DLD1 (cell line): ENCODE data around the gene RSU1.
"Not testable (repeated sequence)": the region's sequence is repeated elsewhere in the genome, so short reads cannot be mapped to it uniquely, and the experiment has no call there.

Experiments used
- in situ Hi-C: cut with HindIII; loops from 2 replicates; pipeline ENCODE4 v1.10.0; 2017; ENCODE audit warnings: low sequenced_read_pairs

The RSU1 gene

DNA sequence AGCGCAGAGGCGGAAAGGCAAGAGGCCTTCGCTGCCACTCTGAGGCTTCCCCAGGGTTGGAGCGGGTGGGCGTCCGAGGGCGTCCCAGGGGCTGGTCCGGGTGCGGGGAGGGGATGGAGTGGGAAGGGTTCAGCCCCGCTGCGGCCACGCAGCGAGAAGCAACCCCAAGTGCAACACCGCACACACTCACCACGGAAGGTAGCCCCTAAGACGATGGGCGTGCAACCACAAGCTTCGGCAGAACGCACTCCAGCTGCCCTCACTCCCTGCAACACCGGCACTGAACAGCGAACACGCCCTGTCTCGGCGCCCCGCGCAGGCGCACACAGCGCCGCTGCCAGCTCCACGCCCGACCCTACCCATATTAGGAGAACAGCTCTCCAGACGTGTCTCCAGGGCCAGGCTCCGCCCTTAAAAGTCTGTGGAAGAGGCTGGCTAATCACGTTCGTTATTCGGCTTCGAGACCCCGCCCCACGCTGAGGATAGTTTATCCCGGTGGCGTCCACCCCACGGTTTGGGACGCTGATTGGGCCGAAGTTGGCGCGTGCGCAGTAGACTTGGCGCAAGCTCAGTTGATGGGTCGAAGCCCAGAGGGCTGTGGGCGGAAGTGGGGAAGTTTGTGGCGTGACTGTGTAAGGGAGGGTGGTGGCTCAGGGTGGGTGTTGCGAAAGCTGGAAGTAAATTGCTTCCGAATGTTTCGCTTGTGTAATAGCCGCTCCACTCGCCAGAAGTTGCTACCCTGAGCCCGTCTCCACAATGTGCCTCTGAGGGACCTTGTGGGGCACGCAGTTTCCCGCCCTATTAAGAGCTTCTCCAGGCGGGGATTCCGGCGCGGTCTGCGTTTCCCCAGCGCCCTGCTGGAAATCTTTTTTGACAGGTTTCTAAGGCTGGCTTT is at the start of gene RSU1:
TSS of gene RSU1 (minus strand) at position 300 of the 895 bp plus-strand sequence. CDS start 343 bp downstream, outside the sequence.
- in situ Hi-C loops: no loop called here

DNA sequence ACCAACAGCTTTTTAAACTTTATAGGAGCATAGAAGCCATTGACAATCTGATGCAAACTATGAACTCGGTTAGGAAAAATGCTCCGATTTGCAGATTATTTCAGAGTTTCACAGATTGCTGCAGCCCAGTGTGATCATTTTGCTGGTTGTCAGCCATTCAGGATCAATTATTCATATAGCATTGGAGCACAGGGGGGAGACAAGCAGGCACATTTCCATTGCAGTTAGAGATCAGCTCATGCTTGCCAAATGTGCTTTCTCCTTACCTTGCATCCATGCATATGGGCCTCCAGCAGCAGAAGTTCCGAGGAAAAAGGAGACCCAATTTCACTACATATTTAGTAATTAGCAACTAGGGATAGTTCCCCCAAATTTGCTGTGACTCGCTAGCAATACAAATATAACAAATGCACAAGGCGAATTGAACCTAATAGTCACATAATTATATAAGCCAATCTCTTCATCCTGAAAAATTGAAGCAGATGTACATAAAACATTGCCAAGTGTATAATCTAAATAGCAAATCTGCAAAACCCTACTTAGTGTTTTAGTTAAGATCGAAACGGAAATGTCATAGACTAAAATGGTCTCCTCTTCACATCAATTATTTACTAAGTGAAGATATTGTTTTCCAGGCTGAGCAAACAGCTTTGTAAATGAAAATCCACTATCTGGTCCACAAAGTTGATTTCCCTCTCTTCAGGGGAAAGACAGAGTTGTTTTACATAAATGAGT is 49.5 kb upstream of the RSU1 start:
- in situ Hi-C loops: loop anchor here (25.0 kb wide), 1 partner anchor 421 kb away; no protein-coding TSS in a partner anchor

DNA sequence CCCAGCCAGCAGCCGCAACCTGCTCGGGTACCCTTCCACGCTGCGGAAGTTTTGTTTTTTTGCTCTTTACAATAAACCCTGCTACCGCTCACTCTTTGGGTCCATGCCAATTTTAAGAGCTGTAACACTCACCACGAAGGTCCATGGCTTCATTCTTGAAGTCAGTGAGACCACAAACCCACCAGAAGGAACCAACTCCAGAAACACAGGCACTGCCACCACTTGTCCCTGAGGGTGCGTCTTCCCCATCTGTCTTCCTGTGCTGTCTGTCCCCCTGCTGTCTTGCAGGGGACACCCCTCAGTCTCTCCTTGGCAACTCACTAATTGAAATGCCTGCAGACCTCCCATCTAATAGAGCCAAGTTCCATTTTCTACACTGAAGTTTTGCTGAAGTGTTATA is 48.5 kb upstream of the RSU1 start:
- in situ Hi-C loops: loop anchor here (25.0 kb wide), 1 partner anchor 422 kb away; no protein-coding TSS in a partner anchor

DNA sequence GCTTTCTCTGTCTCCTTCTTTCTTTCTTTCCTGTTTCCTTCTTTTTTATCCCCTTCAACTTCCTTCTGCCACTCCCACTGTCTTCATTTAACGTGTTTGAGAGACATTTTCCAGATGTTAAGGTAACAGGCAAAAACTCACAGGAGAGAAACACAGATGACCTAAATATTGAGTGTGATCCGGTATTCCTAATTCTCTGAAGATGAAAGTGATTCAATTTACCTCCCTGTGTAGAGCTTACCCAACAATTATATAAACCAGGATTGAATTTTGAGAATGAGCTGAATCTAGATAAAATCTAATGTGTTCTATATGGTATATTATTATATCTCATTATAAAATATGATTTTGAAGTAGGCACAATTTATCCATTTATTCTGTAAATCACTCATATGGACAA is 46.5 kb upstream of the RSU1 start:
- in situ Hi-C loops: loop anchor here (25.0 kb wide), 1 partner anchor 424 kb away; no protein-coding TSS in a partner anchor

DNA sequence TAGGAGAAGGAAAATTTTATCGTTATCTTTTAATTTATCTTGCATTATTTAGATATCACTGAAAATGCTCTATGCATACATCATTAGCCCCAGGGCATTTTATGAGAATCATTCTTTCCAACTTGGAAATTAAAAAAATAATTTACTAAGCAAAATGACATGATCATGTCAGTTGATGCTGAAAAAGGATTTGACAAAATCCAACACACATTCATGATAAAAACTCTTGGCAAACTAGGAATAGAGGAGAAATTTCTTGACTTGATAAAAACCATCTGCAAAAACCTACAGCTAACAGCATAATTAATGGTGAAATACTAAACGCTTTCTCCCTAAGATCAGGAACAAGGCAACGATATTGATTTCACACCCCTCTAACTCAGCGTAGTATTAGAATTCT is 40.2 kb upstream of the RSU1 start:
- in situ Hi-C loops: loop anchor here (25.0 kb wide), 1 partner anchor 430 kb away; no protein-coding TSS in a partner anchor

DNA sequence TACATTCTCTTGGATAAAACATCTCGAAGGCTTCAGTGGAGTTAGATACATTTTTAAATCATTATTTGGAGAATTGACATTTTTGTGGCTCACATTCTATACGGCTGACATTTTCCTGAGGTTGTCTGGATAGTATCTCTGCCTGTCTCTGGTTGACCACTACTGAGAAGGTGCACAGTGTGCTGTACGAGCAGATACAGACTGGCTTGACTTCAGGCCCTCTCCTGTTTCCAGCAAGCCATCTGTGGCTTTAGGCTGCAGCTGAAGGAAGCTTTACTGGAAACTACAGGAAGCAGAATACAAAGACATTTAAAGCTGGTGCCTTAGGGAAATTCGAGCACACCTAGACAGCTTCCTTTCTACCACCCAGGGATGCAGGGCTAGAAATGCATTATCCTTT is 39.3 kb upstream of the RSU1 start:
- in situ Hi-C loops: loop anchor here (25.0 kb wide), 1 partner anchor 431 kb away; no protein-coding TSS in a partner anchor

DNA sequence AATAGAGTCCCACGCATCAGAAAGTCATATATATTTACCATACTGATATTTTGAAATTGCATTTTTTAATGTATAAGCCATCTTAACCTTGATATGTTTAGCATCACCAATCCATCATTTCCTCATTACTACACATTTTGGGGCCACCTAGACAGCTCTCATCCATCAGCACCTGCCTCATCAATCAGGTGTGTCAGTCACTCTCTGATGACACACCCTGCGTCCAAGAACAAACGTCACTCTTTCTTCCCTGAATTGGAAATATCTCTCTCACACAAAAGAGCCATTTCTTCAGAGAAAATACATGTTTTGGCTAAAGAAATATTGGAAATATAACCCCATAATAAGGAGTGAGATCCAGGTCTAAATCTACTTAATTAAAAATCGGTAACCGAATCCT is 38.9 kb upstream of the RSU1 start:
- in situ Hi-C loops: loop anchor here (25.0 kb wide), 1 partner anchor 431 kb away; no protein-coding TSS in a partner anchor

DNA sequence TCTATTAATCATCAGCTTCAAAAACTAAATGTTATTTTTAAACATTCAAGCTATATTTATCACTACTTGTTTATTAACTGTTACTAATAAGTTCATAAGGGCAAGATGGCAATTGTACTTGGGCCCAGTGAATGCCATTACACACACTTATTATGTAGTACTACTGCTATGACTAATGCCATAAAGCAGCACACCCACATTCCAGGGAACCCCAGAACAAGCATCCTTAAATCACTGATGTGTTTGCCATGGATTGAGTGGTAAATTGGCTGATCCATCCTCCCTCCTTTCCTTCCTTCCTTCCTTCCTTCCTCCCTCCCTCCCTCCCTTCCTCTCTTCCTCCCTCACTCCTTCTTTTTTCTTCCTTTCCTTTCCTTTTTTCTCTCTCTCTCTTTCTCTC is 37.4 kb upstream of the RSU1 start:
- in situ Hi-C loops: loop anchor here (25.0 kb wide), 1 partner anchor 433 kb away; no protein-coding TSS in a partner anchor

DNA sequence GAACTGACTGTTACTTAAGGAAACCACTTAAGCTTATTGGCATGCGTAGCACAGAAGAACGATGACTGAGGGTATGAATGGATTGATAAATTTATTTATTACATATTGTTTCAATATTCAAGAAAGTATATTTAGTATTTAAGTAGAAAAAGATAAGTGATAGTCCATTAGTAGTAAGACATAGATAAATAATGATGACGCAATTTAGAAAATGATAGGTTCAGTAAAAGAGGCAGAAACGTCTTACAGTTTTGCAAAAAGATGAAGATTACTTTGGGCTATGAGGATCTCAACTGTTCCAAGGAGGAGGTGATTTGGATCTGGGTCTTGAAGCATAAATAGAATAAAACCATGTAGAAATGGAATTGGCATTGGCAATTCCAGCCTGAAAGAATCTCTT is 36.6 kb upstream of the RSU1 start:
- in situ Hi-C loops: loop anchor here (25.0 kb wide), 1 partner anchor 433 kb away; no protein-coding TSS in a partner anchor

DNA sequence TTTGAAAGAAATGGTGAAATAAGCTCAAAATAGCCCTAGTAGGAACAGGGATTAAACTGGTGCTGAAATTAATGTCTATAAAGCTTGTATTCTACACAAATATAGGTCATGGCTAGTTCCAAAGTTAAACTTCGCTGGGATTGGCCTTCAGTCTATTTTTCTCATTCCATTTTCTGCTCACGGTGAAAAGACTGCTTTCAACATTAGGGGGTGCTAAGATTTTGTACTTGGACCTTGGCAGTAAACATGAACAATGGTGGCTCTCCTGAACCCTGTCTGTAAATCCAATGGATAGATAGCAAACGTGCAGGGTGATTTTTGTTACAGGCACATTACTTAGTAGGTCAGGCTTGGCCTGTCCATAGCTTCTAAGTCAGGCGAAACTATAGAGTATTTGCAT is 36.0 kb upstream of the RSU1 start:
- in situ Hi-C loops: loop anchor here (25.0 kb wide), 1 partner anchor 434 kb away; no protein-coding TSS in a partner anchor

DNA sequence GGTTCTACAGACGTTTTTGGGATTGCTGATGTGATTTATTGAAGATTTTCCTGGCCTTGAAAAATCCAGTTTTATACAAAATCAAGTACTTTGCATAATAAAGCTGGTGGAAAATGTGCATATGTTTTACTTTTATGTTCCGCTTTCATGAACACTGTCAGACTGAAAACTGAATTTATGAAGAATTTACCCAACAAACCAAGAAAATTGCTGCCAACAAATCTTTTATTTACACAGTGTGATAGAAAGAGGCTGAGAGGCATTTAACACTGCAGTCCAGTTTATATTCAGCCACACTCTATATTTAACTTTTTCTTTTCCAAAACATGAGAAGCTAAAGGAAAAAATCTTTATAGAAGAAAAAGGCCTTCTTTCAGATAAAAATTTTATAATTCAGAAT is 35.4 kb upstream of the RSU1 start:
- in situ Hi-C loops: loop anchor here (25.0 kb wide), 1 partner anchor 435 kb away; no protein-coding TSS in a partner anchor

DNA sequence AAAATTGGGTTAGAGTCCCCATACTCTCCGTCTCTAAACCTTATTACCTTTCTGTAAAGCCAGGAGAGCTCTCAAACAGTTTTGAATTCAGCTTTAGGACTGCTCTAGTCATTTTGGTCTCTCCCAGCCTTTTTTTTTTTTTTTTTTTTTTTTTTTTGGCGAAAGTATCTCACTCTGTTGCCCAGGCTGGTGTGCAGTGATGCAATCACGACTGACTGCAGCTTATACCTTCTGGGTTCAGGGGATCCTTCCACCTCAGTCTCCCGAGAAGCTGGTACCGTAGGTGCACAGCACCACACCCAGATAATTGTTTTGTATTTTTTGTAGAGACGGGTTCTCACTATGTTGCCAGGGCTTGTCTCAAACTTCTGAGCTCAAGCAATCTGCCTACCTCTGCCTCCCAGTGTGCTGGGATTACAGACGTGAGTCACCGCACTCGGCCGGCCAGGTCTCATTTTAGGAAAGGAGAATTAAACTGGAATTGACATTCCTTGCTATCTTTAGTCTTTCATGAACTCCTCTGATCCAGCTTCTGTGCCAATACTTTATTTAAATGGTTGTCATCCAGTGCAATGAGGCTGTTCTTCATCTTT is 31.4 kb upstream of the RSU1 start:
- in situ Hi-C loops: no loop called here

DNA sequence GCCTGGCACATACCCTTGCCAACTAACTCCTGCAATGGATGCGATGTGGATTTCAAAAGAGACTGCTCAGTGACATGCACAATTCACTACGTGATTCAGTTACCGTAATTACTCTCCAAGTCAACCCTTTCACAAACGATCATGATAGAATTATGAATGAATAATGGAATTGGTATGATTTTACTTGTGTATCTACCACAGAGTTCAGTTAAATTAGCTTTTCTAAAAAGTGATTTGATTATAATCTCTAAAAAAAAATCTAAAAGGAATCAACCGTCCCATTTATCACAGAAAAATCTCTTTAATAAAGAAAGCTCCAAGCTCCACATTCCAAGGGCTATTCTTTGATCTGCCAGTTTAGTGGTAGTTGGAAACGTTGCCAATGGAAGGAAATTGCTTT is 30.4 kb upstream of the RSU1 start:
- in situ Hi-C loops: no loop called here

DNA sequence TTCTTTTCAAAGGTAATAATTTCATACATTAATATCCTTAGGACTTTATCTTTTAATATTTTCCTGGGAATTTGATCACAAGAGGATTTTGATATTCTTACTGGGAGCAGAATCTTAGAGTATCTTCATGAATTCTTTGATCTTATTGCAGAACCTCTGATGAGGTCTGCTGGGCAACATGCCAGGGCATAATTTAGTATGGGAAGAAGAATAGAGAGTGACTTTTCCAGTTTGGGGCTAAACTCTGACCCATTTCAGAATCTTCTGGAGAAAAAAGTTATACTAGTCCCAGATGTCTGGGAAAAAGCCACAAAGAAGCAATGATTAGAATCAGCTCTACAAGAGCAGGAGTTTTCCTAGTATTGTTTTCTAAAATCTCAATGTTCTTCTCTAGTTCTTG is 28.0 kb upstream of the RSU1 start:
- in situ Hi-C loops: no loop called here

DNA sequence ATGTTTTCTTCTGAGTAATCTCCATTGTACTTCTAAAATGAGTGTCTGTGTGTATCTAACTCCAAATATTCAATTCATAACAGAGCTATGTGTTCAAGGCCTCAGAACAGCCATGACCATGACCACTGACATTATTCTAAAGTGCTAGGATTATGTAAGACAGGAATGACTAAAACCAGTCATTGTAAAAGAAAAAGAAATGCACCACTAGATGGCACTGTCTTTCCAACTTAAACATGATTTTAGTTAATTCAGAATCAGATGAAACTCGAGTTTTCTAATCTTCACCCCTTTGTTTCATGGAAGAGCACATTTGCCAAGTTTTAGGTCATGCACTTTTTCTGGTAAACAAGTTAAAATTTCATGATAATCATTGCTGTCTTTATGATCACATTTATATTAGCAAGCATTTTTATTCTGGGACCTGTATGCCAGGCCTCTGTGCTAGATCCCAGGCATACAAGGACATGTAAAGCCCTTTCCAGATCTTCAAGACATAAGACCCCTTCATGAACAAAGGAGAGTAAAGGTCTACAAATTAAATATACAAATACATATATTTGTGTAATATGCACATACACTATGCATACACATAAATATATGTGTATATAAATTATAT is 26.1 kb upstream of the RSU1 start:
- in situ Hi-C loops: no loop called here

DNA sequence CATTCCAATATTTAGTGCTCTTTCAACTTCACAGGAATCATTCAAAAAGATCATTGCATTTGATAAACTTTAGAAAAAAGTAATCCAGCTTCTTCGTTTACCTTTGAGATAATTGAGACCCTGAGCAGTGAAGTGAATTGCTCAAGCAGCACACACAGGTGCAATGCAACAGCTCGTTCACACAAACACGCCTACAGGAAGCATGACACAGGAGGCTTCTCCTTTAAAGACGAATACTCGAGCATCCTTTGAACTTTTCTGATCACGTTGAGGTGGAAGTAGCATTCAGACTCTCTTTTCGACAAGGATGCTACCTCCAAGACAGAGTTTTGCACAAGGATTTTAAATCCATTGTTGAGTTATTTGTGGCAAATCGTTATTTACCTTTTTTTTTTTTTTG is 18.0 kb upstream of the RSU1 start:
- in situ Hi-C loops: loop anchor here (5.0 kb wide), 1 partner anchor 612 kb away; no protein-coding TSS in a partner anchor

DNA sequence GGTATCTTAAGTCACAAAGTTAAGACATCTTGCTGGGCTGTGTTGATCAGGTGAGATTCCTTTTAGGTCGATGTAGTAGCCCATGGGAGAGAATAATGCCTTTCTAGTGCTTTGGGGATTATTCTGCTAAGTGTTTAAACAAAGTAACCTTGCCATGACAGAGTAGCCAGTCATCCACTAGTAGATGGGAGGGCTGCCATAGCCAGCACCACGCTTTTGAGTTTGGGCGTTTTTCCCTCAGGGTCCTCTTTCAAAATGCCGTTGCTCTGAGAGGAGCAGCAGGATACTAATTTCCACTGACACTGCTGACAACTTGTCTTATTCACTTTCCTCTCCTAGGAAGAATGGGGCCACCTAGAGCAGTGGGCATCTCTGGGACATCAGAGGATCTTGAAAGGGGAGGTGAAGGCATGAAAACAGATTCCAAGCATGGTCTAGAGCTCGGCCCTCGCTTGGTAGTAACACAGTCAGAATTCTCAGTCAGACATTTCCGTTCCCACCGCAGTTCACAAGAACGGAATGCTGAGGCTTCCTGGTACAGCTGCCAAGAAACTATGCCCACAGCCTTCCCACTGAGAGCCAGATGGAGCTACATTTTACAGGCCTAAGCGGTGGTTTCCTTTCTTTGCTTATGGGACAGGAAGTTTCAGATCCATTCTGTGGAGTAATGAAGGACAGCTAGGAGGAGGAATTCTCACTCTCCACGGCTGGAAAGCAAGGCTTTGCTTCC is 15.3 kb upstream of the RSU1 start:
- in situ Hi-C loops: no loop called here

DNA sequence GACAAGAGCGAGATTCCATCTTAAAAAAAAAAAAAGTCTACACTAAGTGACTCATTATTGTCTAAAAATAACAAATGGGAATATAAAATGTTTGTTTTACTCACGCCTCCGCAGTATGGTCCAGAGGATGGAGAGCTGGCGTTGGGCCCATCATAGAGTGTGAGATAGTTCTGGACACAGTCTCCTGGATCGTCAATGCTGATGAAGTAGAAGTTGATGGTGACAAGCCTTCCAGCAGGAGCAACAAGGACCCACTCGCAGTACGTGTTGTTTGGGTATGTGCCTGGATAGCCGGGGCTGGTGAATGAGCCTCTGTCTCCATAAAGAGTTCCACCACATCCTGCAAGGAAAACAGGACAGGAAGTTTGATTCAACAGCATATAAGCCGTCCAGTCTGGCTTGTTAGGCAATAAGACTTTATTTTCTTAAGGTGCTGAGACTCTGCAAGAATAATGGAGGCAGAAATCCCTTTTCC is 11.5 kb upstream of the RSU1 start:
- in situ Hi-C loops: no loop called here

DNA sequence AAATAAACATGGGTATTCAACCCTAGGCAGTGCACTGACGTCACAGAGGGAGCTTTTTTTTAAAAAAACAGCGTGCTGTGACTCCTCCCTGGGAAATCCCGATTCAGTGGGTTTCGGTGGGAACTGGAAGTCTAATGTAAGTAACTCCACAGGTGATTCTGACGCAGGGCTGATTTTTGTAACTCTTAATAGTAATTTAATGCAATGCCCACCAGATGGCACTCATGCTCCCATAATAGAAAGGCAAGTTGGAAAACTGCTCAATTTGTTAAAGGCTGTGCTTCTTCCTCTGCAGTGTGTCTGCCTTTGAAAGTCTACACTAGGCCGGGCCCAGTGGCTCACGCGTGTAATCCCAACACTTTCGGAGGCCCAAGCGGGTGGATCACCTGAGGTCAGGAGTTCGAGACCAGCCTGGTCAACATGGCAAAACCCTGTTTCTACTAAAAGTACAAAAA is 10.9 kb upstream of the RSU1 start:
- in situ Hi-C loops: no loop called here

DNA sequence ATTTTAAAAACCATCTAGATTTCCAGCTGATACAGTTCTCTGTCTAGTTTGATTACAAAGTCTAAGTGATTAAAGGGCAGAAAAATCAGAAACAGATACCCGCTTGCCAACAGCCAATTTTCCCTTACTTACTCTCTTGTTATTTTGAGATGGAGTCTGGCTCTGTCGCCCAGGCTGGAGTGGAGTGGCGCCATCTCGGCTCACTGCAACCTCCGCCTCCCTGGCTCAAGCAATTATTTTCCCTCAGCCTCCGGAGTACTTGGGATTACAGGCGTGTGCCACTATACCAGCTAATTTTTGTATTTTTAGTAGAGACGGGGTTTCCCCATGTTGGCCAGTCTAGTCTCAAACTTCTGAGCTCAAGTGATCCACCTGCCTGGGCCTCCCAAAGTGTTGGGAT is 10.2 kb upstream of the RSU1 start:
- in situ Hi-C loops: not testable (repeated sequence)
